Measurements from ENCODE around the gene RGS13. TPM values are rescaled to one million over a fixed set of nuclear protein-coding genes. Genes with fewer than 3 reads are reported as not detected.

RGS13 gene
- total RNA-seq, 2 donors from 2014 or later = 0.81 to 1.2 TPM

DNA sequence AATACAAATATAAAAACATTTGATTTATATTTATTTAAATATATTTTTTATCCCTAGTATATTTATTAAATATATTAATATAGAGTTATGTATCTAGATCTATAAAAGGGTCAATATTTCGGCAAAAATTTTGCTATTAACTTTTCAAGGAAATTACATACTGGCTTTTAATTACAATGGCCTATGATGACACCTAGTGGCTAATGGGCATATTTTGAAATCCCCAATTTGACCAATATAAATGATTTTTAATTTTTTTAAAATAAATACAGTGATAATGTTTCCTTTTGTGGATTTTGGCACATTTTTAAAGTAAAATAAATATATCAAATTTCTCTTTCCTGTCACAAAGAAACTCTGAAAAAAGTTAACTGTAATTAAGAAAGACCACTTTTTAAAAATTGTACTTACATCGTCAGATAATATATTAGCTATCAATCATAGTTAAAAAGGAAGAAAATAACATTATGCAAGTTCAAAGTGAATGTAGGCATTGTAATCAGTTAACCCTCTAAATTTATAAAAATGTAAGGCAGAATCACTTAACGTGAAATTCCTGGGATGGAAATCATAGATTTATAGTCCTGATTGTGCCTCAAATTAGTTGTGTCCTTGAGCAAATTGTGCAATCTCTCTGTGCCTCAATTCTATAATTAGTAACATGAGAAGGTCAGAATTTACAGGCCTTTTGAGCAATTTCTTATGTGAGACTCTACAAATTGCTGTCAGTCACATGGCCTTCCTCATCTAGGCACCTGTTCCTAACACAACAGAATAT, 25.6 kb upstream of the RGS13 start:
- intact Hi-C loops (cut with DNase I) = no loop called here

DNA sequence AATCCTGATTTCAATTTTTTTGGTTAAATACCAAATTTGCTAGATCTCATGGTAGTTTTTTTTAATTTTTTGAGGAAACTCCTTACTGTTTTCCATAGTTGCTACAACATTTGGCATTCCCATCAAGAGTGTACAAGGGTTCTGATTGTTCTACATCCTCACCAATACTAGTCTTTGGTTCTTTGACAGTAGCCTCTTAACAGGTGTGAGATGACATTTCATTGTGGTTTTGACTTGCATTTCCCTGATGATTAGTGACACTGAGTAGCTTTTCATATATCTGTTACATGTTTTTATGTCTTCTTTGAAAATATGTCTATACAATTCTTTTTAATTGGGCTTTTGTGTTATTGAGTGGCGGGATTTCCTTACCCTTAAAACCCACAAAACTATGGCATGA, 20.9 kb upstream of the RGS13 start:
- no peak for DNase-seq (ENCODE audit: low spot score)
- intact Hi-C loops (cut with DNase I) = no loop called here

More for the DNA sequence above, 25.6 kb upstream of the RGS13 start:
- no peak for DNase-seq (ENCODE audit: low spot score)

DNA sequence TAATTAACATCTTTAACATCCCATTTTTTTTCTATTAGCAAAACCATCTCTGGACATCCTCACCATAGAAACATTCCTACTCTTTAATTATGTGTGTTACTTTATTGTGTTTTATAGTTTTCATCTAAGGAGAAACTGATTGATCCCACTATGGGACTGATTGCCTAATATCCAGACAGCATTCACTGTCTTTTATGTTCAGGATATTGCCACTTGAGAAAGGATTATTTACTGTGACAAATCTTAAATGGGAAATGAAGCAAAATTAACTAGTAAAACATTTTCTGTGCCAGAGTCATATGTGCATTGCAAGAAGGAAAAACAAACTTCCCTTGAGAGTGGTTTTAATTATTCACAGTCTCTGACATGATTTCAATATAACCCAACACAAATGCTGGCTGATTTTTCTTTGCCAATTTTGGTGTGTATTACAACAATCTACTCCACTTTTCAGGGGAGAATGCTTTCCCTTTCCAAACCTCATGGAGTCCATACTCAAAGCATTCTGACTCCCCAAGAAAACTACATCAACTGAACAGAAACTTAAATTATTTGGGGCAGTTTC, 15.8 kb upstream of the RGS13 start:
- DNase-seq (ENCODE audit: low spot score) = no peak
- intact Hi-C loops (cut with DNase I) = no loop called here

DNA sequence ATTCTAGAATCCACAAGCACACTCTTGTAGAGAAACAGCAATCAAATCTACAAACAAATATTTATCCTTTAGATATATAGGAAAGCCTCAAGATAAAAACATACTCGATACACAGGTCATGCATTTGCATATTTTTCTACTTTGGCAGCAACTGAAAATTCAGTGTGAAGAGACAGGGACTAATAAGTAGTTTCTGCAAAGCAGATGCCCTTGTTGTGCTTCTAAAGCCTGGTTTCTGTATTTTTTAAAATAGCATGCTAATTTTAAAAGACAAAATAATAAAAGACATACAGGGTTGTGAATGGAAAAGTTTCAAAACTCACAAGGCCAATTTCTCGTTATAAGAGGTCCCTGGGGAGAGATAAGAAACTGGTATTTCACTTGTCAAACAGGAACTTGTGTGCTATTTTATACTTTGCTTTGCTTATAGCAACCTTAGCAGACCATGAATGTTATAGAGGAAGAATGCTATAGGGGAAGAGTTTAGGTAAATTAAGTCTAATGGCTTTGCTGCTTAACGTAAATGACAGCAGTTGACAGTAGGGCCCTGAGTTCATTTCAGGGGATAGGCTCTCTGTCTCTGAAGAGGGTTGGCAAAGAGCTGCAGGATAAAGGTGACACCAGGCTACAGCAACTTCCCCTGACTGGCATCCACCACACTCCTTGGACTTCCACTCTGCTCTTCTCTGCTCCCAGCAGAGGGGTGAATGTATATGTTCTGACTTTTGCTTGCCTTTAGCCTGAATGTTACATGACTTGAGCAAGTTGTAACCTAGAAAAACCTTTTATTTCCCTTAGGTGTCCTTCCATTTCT, 9.4 kb upstream of the RGS13 start:
- intact Hi-C loops (cut with DNase I) = no loop called here

DNA sequence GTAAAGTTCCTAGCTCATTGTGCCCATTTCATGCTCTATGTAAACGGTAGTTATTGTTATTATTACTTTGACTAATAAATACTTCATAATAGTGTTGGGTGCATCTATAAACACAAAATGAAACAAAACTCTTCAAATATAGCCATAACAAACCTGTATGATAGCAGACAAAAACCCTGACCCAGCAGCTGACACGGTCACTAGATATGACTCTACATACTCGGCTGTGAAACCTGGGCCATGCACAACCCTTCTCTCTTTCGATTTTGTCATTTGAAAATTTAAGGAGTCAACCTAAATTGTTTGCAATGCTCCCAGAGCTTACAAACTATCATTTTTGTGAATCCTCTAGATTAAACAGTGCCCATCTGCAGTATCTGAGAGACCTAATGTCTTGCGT, 8.0 kb upstream of the RGS13 start:
- DNase-seq (ENCODE audit: low spot score) = no peak
- intact Hi-C loops (cut with DNase I) = no loop called here

More for the DNA sequence above, 9.4 kb upstream of the RGS13 start:
- no peak for DNase-seq (ENCODE audit: low spot score)

DNA sequence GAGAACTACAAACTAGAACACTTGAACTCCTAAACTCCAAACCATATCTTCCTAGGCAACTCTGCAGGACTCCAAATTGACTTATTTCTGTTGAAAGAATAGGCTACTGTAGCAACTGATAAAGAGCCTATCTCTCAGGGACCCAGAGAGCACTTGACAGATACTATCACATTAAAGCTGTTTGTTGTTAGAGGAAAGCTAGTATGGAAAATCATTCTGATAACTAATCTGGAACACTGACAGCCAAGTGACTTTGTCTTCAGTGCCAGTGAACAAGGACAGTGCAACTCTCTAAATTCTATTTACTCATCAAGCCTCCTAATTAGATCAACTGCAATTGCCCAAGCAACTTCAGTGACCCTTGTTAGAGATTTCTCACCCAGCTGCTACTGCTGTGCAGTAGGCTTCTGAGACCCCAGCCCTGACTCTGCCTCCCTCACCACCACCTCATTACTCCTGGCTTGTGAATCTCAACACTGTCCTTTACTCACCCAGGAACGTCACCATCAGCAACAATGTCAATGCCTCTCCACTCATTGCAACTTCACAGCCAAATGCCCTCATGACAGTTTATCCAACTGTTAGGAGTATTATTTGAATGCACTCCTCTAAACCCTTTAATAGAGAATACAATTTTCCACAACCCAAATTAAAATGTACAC, 7.4 kb upstream of the RGS13 start:
- intact Hi-C loops (cut with DNase I) = no loop called here
- DNase-seq (ENCODE audit: low spot score) = no peak

DNA sequence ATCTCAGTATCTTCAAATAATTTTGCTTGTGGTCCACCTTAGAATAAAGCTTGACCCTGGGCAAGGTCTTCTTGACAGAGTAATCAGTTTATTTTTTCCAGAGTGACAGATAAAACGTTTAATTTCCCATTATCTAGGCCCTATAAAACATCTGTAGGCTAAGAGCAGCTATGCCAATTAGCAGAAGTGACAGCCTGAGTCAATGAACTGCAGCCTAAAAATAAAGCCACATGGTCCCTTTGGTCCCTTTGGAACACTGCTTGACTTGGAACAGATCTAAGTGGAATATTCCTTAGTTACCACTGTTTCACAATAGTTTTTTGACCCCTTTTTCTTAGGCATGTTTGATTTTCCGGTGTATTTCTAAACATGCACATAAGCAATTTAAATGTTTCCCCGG, 6.3 kb upstream of the RGS13 start:
- DNase-seq (ENCODE audit: low spot score) = no peak
- intact Hi-C loops (cut with DNase I) = no loop called here

GRCh38 chr1:192630521-192631287, 5.2 kb upstream of the RGS13 start:
- intact Hi-C loops (cut with DNase I) = no loop called here
- no peak for DNase-seq (ENCODE audit: low spot score)

DNA sequence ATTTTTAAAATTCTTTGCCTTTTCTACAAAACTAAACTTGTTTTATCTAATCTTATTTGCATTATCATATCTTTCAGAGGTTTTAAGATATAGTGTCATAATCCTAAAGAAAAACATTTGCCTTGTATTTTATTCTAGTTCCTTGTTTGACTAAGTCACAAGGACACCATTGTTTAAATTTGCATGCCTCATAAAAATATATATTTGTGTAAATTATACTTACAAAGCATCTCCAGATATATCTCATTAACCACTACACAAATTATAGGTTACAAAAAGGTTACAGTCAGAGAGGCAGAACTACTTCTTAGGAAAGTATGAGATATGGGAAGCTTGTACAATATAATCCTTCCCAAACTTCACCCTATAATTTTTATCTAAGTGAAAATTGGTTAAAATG, 4.2 kb upstream of the RGS13 start:
- intact Hi-C loops (cut with DNase I) = no loop called here
- DNase-seq (ENCODE audit: low spot score) = no peak

GRCh38 chr1:192632188-192632587, 3.8 kb upstream of the RGS13 start:
- intact Hi-C loops (cut with DNase I) = no loop called here
- no peak for DNase-seq (ENCODE audit: low spot score)

- DNase-seq (ENCODE audit: low spot score) = no peak
- intact Hi-C loops (cut with DNase I) = no loop called here
Measured at GRCh38 chr1:192632641-192633532, 3.1 kb upstream of the RGS13 start.

GRCh38 chr1:192633533-192634253, 2.3 kb upstream of the RGS13 start:
- intact Hi-C loops (cut with DNase I) = no loop called here
- no peak for DNase-seq (ENCODE audit: low spot score)

DNA sequence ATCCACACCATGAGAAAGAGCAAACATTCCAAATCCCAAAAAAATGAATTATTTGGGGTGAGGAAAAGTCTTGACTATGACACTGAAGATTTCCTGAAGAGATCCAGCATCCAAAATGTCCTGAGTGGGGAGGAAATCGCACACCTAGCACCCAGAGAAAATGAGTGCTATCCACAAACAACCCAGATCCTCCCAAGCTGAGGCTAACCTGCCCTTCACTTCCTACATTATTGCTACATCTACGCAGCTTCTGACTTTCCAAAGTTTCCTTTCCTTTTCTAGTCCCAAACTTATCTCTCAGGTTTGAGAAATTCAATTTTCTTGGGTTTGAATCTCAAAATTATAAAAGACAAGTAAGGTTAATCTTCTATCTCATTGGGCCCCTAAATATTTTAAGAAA, 906 bp upstream of the RGS13 start:
- DNase-seq (ENCODE audit: low spot score) = no peak
- intact Hi-C loops (cut with DNase I) = no loop called here

GRCh38 chr1:192639607-192640368, 3.8 kb downstream of the RGS13 start:
- intact Hi-C loops (cut with DNase I) = no loop called here
- DNase-seq (ENCODE audit: low spot score) = no peak

GRCh38 chr1:192652159-192652558, 16.2 kb downstream of the RGS13 start:
- DNase-seq (ENCODE audit: low spot score) = no peak
- intact Hi-C loops (cut with DNase I) = no loop called here

DNA sequence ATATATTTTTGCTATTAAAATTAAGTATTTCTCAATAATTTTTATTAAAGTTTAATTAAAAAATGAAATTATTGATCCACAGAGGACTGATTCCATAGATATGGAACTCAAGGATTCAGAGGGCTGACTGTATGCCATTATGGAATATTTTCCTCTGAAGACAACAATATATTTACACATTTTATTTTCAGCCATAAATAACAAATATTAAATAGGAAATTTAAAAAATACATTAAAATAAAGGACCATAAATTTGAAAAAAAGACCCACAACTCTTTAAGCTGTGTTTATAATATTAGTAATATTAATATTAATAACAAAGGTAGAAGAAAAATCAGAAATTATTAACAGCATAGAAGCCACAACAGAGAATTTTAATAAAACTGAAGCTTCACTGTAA, 18.2 kb downstream of the RGS13 start:
- no peak for DNase-seq (ENCODE audit: low spot score)

More for the DNA sequence above, 18.2 kb downstream of the RGS13 start:
- intact Hi-C loops (cut with DNase I) = no loop called here

Measured in posterior vena cava (tissue), 2 donors.